Stimulated activated CD4-positive, alpha-beta T cell treated with anti-CD3 and anti-CD28 coated beads, Interleukin-4, amount 100 ng/mL, for 4 hours (primary cell): Measurements from ENCODE around the gene PRSS37.
"Not testable (repeated sequence)": the region's sequence is repeated elsewhere in the genome, so short reads cannot be mapped to it uniquely, and the experiment has no call there.

ENCODE experiments used
- DNase-seq, 2 experiments: peaks; one replicate each; pipeline ENCODE4 v3.0.0-alpha.2; 2020

Gene PRSS37, protein sequence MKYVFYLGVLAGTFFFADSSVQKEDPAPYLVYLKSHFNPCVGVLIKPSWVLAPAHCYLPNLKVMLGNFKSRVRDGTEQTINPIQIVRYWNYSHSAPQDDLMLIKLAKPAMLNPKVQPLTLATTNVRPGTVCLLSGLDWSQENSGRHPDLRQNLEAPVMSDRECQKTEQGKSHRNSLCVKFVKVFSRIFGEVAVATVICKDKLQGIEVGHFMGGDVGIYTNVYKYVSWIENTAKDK

DNA sequence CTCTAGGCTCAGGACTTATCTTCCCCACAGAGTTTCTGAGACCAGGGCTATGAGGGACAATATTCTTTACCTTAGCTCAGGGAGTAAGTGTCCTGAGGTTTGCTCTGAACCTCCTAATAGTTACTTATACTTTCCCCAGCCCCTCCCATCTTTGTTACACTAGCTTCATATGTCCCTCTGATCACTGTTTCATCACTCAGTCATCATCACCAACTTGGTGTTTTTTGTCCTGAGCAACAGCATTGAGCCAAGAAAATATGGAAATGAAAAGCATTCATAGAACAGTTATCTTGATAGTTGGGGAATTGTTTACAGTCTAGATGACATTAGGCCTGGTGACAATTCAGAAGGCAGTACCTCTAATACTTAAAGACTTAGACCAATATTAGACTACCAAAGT is at the start of gene PRSS37:
PRSS37 (minus strand) TSS at position 101 of the 400 bp plus-strand sequence. CDS start 436 bp downstream, outside the sequence.
- no peak for DNase-seq

DNA sequence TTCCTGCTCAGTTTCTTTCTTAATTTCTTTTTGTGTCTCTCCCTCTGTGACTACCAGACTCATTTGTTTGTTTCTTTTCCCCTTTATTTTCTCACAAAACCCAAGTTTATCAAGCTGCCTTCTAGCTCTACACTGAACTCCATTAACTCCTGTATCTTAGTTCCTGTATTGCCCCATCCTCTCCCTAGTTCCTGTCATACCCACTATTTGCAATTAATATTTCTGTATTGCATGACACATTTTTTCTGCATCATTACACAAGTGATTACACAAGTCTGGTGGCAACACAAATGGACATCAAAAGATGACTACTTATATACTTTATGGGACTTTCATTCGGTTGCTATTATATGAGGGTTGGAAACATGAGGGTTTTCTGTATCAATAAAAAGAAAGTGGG is 48.0 kb upstream of the PRSS37 start:
- DNase-seq = no peak

DNA sequence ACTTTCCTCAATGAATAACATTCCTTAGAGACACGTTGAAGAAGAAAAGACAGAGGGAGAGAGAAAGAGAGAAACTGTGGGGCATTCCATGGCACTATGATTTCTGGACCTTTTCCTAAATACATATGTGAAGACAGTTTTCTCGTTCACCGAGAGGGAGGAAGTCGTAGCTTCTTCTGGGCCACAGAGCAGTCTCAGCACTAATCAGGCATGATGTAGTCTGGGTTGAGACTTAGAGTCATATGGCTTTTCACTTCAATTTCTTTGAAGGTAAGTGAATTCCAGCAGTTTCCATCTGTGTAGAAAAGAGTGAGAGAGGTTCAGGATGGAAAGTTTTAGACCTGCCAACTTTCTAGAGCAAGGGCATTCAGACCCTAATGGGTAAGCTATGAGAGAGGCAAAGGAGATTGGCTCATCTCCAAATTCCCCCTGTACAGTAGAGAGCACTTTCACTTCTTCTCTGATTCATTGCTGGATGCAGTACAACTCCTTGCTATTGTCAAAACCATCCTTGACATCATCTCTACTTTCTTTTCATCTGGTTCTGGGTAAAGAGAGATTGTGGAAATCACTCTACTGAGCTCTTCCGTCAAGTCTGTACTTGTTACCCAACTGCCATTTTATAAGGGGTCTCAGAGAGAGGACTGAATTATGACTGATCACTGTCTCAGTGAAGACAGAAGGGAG is 43.4 kb upstream of the PRSS37 start:
- no peak for DNase-seq

DNA sequence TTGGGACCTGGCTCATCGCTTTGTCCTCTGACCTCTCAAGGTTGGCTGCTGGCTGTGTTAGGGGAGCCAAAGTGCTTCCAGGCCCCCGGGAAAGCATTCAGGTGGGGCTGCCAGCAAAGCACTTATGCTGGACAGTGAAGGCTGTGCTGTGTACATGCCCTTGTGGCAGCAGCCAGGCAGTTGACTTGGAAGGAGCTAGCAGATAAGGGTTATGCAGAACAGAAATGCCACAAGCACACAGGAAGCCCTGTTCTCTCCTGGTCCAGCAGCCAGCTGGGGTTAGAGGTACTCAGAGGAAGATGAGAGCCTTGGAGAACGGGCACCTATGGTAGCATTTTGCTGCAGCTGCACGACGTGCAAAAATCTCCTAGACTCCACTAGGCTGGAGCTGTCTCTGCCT is 39.7 kb upstream of the PRSS37 start:
- no peak for DNase-seq

DNA sequence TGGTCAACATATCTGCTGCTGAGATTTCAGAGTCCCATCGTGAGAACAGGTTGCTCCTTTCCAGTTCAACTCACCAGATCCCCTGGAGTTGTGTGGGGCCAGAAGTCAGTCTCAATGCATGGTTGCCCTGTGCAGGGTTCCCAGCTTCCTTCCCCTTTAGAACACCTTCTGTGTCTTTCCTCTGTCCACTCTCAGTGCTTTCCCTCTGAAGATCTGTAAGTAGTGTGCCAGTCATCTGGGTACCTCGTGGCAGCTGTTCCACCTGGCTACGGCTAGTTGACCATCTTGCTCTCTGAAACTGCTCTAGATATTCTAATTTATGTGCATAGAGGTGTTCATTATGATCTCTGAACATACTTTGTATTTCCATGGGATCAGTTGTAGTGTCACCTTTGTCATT is 36.1 kb upstream of the PRSS37 start:
- DNase-seq = no peak

DNA sequence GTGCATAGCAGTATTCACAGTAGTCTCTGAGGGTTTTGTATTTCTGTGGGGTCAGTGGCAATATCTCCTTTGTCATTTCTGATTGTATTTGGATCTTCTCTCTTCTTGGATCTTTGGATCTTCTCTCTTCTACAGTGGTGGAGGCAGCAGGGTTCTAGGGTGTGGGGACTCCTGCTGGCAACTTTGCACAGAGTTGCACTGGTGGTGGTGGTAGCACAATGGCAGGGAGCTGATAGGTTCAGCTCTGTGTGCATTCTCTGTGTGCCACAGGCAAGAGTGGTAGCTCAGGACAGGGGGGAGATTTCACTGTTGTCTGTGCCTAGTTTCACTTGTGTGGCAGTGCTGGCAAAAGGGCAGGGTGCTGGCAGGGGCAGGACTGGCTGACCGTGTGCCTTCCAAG is 35.1 kb upstream of the PRSS37 start:
- no peak for DNase-seq

DNA sequence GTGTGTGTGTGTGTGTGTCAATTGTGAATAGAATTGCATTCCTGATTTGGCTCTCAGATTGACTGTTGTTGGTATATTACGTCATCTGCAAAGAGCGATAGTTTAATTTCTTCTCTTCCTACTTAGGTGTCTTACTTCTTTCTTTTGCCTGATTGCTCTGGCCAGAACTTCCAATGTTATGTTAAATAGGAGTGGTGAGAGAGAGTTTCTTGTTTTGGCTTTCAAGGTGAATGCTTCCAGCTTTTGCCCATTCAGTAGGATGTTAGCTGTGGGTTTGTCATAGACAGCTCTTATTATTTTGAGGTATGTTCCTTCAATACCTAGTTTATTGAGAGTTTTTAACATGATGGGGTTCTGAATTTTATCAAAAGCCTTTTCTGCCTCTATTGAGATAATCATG is 34.2 kb upstream of the PRSS37 start:
- DNase-seq = no peak

DNA sequence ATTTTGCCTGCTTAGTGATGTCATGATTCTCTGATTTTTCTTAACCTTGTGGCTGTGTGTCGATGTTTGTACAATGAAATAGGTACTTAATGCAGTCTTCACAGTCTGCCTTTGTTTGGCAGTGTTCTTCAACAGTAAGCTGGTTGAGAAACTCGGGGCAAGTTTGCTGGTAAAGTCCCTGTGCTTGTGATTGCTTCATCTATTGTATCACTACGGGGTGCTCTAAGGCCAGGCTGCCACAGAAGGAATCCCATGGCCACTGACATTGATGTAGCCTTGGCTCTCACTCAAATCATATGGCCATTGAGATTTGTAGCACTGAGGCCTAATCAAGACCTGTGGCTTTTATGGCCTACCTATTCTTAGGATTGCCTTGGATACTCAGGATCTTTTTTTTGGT is 33.5 kb upstream of the PRSS37 start:
- no peak for DNase-seq

DNA sequence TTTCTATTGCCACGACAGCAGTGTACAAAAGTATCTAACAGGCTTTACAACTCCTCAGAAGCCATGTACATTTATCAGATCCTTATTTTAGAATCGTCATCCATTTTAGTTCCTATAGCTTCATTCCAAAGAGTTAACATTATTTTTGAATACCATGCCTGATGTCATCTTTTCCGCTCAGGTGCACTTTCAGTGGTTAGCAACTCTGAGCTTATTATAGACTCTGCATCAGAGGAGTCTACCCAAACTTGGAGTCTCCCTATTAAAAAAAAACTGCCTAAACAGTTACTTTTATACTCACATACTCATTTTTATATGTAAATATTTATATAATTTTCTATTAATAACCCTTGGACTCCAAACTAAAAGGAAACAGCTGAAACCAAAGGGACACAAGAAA is 31.6 kb upstream of the PRSS37 start:
- DNase-seq = no peak

DNA sequence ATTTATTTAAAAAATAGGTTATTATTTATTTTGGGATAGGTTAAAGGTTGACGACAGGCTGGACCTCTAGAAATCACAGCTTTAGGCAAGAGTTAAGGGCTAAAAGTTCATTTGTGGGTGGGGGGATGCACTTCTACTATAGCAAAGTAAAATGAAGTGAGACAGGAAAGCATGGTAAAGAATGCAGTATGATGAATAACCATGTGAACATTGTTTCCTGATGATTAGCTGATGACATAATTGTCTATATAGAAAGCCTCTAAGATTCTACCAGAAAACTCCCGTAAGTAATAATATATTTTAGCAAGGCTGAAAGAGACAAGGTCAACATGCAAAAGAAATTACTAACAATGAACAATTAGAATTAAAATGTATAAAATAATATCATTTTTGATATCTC is 25.7 kb upstream of the PRSS37 start:
- no peak for DNase-seq

DNA sequence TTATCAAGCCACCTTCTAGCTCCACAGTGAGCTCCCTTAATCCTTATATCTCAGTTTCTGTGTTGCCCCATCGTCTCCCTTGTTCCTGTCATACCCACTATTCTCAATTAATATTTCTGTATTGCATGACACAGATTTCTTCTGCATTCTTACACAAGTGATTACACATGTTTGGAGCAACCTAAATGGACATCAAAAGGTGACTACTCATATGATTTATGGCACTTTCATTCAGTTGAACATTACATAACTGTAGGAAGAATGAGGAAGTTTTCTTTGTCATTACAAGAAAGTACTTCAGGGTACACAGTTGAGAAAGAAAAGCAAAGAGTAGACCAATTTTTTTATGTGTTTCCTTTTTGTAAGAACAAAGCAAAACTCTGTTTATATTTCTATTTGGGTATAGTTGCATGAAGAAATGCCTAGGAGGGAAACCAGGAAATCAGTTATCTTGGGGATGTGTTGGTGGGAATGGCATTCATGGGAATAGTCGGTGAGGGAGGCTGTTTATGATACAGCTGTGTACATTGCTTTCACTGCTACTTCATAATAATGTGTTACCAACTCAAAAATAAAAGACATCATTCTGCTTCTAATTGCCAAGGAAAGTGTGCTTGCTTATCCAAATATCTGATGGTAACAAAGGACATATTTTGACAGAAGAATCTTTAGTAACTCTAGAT is 23.6 kb upstream of the PRSS37 start:
- DNase-seq = no peak

DNA sequence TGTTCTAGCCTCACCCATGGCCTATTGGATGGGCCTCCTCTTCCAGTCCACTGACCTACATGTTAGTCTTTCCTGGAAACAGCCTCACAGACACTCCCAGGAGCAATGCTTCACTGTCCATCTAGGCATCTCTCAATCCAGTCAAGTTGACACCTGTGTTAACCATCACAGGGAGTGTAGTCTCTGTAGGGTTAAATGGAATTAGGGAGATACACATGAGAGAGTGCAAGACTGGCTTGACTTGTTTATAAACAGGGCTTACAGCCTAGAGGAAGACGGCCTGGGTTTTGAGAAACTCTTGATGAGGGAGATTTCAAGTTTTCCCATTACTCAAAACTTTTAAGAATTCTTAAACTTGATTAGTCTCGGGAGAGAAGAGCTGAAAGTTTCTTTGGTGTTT is 18.9 kb upstream of the PRSS37 start:
- no peak for DNase-seq

DNA sequence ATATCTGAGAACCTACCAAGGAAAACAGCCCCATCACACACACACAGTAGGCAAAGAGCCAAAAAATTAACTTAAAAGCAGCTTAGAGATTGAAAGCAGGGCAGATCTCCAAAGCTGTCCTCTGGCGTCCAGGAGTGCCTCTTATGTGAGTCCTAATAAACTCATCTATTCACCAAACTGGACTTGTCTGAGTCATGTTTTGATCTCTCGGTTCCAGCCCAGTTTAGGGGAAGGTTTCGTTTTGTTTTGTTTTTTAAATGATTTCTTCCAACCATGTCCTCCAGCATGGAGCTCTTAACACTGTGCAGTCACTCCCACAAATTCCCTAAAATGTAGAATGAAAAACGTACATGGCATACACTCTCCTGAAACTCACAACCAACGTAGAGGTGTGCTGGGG is 6.7 kb upstream of the PRSS37 start:
- DNase-seq = no peak

DNA sequence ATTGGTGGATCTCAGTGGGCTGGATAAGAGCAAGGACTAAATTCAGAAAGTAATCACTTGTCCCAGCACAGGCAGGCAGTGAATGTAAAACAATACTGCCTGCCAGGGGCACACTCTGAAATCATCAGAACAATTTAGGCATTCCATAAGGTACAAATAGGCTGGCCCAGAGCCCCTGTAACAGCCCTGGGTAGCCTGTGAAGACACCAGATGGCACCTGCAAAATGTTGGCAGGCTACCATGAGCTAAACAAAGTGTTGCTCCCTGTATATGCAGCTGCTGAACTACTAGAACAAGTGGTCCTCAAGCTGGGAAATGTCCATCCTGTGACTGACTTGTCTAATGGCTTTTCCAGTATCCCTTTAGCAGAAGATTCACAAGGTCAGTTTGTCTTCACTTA is 3.0 kb upstream of the PRSS37 start:
- no peak for DNase-seq

DNA sequence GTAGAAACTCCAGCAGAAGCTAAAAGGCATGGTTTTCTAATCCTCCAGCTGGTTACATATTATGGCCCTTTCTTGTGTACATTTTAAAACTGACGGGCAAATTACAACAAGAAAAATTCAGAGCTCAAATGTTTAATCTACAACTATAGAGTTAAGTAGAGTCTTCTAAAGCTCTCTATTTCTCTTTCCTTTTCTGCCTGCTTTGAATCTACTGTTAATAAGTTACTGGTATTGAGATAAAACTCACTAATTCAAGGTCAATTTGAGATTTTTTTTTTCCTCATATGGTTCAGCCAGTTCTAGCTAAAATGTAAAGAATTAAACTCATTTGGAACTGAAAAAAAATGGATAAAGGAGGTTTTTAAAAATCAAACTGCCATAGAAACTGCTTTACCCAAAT is 1.6 kb upstream of the PRSS37 start:
- no peak for DNase-seq

DNA sequence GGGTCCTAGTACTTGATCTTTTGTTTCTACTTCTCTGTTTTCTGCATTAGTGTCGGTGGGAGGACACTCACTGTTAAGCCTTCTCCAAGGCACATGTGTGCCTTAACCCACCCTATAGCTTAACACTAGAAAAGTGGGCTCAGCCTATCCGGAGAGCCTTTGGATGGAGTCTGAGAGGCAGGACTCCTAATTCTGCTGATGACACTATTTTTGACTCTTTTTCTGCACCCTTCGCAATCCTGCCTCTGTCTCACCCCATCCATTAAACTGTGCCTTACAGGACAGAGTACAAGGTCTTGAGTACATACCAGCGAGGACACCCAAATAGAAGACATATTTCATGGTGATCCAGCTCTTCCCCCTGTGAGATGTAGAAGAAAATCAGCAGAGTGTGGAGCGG is 577 bp downstream of the PRSS37 start:
- no peak for DNase-seq

DNA sequence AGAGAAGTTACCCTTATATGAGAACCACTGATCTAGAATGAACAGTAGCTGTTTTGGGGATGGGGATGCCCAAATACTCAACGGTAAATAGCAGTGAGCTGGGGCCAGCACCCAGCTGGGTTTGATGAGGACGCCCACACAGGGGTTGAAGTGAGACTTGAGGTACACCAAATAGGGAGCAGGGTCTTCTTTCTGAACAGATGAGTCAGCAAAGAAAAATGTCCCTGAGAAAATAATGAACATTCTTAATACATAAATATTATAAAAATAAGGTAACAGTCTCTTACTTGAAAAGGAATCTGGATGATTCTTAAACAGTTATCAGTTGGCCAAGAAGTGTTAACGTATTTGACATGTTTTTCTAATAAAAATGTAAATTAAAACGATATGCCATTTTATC is 2.0 kb downstream of the PRSS37 start:
- no peak for DNase-seq

DNA sequence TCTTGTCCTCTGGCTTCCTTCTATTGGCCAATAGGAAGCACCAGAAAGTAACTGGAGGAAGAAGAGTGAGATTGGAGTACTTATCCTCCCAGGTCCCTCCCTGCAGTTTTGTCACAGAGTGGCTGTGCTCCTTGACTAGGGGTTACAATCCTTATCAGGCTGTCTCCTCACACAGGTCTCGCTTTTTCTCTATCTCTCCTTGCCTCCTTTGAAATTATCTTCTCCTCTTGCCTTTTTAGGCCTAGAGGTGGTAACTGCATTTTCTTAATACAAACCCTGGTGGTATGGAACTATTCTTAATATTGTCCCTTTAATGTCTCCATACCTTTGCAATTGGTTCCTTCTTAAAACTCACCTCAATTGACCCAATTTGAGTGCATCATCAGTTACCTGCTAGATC is 2.7 kb downstream of the PRSS37 start:
- DNase-seq = no peak

DNA sequence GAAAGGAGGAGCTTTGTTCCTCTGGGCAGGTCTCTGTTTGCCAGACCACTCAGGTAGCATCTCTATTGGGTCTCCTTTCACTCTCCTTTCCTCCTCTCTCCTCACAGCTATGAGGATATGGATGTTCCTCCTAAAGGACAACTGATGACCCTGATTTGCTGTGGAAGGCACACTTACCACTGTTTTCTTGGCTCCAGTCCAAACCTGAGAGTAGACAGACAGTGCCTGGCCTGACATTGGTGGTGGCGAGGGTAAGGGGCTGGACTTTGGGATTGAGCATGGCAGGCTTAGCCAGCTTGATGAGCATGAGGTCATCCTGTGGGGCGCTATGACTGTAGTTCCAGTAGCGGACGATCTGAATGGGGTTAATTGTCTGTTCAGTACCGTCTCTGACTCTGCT is 3.6 kb downstream of the PRSS37 start:
- no peak for DNase-seq

DNA sequence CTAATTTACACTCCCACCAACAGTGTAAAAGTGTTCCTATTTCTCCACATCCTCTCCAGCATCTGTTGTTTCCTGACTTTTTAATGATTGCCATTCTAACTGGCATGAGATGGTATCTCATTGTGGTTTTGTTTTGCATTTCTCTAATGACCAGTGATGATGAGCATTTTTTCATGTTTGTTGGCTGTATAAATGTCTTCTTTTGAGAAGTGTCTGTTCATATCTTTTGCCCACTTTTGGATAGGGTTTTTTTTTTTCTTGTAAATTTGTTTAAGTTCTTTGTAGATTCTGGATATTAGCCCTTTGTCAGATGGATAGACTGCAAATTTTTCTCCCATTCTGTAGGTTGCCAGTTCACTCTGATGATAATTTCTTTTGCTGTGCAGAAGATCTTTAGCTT is 18.9 kb downstream of the PRSS37 start:
- not testable (repeated sequence) for DNase-seq

DNA sequence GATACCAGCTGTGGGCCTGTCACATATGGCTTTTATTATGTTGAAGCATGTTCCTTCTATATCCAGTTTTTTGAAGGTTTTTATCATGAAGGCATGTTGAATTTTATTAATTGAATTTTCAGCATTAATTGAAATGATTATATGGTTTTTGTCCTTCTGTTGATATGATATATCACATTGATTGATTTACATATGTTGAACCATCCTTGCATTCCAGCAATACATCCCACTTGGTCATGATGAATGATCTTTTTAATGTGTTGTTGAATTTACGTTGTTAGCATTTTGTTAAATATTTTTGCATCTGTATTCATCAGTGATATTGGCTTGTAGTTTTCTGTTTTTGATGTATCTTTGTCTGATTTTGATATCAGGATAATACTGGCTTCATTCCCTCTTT is 21.2 kb downstream of the PRSS37 start:
- DNase-seq = no peak

DNA sequence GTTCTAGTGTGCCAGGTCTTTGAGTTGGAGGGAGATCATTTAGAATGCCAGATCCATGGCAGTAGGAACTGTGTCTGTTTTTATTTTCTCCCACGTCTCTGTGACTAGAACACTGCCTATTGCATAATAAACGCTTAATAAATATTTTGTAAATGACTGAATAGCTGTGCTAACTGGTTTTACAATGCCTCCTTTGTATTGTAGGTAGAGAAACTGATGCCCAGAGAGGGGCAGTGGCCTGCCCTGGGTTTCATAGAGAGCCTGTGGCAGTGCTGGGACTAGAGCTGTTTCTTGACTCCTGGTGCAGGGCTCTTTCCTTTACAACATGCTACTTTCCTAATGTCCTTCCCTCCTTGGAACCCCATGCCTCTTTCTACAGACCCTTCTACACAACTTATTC is 48.8 kb downstream of the PRSS37 start:
- no peak for DNase-seq

DNA sequence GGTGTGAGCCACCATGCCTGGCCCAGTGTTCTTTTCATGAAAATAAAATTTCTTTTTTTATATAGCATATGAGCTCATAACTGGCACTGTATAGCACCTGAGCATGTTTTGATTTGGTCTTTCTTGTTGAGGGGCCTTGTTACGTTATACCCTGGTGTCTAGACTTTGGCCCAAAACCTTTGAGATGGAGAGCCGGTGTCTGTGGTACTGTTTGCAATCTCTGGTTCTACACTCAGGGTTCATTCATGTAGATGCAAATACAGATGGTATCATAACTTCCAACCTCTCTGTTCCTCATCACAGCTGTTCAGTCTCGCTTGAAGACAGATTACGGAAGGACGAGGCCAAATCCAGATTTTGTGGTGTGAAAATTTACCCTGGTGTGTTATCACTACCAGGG is 51.4 kb downstream of the PRSS37 start, which contains the start of gene TAS2R5:
TAS2R5 (plus strand) TSS at position 301 of the 400 bp plus-strand sequence. CDS start 145 bp downstream, outside the sequence.
- no peak for DNase-seq

DNA sequence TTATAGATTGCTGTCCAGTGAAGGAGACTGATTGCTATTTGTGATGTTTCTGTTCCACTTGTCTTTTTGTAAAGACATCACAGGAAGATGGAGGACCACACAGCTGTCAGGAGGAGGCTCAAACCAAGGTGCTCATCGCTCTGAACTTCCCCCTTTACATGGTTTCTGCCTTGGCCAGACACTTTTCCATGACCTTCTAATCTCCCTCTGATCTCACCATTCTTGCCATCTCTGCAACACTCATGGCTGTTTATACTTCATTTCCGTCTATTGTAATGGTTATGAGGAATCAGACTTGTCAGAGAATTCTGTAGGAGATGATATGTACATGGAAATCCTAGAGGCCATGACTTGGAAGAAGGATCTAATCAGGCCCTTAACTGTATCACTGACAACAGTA is 53.0 kb downstream of the PRSS37 start:
- DNase-seq = no peak
